GM21737 (cell line): Measurements from ENCODE around the gene ACACA.

Experiments
- ATAC-seq: cut with Tn5 transposase; IDR thresholded peaks from one replicate; pipeline ENCODE4 v1.9.1; 2021; ENCODE audit warnings: mild to moderate bottlenecking, moderate library complexity; ENCODE audit not compliant: unreplicated experiment

ACACA gene

GRCh38 chr17:37050920-37051319 is 355.7 kb downstream of the ACACA start:
- no peak for ATAC-seq

DNA sequence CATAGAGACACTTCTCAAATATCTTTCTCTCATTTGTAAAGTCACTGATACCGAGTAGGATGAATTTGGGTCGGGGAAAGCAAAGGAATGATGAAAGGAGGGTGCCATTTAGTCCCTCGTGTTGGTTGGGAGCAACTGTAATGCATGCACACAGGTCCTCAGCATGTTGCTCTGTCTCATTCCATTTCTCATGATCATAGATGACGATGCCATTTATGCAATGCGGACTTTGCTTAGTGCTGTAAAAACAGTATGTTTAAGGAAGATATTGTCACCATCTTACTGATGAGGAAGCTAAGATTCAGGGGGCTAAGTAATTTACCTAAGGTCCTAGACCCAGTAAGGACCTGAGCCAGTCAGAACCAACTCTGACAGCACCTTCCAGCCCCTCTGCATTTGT is 357.8 kb downstream of the ACACA start:
- ATAC-seq: no peak

- ATAC-seq: no peak
Observed at GRCh38 chr17:37047631-37048104, 359.0 kb downstream of the ACACA start.

DNA sequence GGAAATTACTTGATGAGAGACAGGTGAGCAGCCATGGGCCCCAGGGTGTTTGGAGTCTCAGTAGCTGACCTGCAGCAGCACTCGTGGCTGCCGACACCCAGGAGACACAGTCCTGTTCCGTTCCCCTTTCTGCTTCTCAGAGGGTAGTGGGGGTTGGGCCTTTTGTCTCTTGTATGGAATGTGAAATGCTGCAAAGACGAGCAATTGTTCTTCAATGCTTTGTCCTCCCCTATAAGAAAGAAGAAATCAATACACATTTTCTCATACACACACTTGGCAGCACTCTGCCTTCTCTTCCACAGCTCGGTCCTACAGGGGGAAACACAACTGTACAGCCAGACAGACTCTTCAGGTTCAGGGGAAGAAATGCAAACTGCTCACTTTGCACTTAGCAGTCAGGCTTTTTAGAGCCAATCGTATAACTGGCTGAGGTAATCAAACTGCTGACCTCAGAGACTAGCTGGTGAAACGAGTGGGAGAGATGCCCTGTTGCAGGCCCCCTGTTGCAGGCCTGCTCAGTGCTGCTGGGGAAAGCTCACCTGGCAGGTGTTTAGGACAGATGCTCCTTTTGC is 361.2 kb downstream of the ACACA start:
- ATAC-seq: no peak

DNA sequence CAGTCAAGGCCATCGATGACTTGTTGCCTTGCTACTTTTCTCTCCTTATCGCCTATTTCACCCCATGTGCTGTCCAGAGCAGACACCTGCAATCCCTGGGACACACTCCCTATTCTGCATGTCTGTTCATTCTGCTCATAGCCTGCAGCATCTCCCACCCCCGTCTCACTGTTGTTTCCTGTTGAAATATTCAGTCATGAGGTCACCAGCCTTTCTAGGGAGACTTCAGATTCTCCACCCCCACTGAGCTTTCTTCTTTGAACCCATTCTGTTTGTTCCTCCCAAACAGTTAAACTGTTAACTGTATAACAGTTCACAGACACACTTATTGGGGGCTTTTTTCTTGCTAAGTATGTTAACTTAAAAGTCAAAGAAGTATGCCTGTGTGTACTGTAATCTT is 363.4 kb downstream of the ACACA start:
- no peak for ATAC-seq

DNA sequence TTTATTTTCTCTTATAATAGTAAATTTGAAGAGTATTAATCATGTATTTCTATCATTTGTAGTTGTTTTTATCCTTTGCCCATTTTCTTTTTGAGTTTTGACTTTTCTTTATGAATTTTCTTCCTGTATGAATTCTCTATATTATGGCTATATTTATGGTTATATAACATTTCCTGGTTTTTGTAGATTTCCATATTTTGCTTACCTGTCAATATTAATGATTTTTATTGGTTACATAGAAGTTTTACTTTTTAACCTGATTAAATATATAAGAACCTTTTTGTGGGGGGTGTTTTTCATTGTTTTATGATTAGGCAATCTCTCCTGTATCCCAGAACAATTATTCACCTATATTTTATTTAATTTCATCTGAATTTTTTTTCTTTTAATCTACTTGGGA is 364.7 kb downstream of the ACACA start:
- no peak for ATAC-seq

DNA sequence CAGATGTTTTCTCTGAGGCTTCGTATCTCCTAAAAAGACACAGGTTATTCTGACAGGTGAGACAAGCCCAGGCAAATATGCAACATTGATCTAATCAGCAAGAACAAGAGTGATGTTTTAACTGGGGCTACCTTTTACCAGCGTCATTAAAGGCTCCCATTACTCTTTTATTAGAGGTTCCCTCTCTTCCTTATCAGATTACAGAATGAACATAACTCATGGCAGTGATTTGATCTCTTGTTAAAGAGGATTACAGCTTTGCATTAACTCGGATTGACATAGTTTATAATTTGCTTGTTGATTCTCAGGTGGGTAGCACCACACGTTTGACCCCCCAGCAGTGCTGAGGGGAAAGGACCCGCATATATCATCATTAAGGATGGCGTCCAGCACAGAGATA is 367.4 kb downstream of the ACACA start:
- no peak for ATAC-seq

DNA sequence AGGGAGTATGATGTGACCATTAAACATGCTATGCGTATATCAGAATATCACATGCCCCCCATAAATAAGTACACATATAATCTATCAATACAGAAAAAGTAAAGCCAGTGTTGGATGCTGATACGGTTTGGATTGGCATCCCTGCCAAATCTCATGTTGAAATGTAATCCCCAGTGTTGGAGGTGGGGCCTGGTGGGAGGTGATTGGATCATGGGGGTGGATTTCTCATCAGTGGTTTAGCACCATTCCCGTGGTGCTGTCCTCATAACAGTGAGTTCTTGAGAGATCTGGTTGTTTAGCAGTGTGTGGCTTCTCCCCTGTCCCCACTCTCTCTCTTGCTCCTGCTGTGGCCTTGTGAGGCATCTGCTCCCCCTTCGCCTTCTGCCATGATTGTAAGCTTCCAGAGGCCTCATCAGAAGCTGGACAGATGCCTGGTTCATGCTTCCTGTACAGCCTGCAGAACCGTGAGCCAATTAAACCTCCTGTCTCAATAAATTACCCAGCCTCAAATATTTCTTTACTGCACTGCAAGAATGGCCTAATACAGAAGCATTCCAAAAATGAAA is 369.0 kb downstream of the ACACA start:
- ATAC-seq: no peak
